Kidney epithelial cell (primary cell): ENCODE measurements around the gene YBX2. TPM values are rescaled to one million over a fixed set of nuclear protein-coding genes. Genes with fewer than 3 reads are reported as not detected.

Experiments used
- DNase-seq: peaks from one replicate; pipeline ENCODE4 v3.0.0-alpha.2; 2010; ENCODE audit warnings: low read depth
- H3K27me3 ChIP-seq: 2 replicates; pipeline ENCODE4 v1.6.0; 2011; ENCODE audit warnings: low read length; ENCODE audit not compliant: control insufficient read depth, insufficient read depth
- H3K36me3 ChIP-seq: 2 replicates; pipeline ENCODE4 v1.5.1; 2011; ENCODE audit warnings: low read length; ENCODE audit not compliant: control insufficient read depth, insufficient read depth
- H3K4me3 ChIP-seq: 2 replicates; pipeline ENCODE4 v1.5.1; 2011; ENCODE audit warnings: low read depth, mild to moderate bottlenecking, control low read depth, low read length
- CTCF ChIP-seq: IDR thresholded peaks from 2 replicates; pipeline ENCODE4 v1.5.1; 2011; ENCODE audit warnings: mild to moderate bottlenecking, moderate library complexity, low read length, control low read depth, inconsistent platforms; ENCODE audit not compliant: insufficient read depth, poor library complexity, severe bottlenecking
- total RNA-seq: library from RNA; depleted of rRNA; stranded (reverse); fragments of >200 nt; gene quantifications from 2 replicates; pipeline ENCODE4 v1.2.3, GENCODE V29; 2015

YBX2 gene
- total RNA-seq, 1 donor from 2014 or later: 0.08 TPM

- TF ChIP-seq CTCF: no peak
- peaks cover 11% of the 10 kb centered on the region for H3K27me3 ChIP-seq
- H3K36me3 ChIP-seq: no peaks in the 10 kb centered on the region
- no peak for DNase-seq
- no peak overlapping the region for H3K4me3 ChIP-seq
Observed at GRCh38 chr17:7263801-7264078, 30.7 kb downstream of the YBX2 start.

- no peak for DNase-seq
- Histone ChIP-seq H3K36me3 (no peaks in the 10 kb centered on the region), H3K27me3 (peaks cover 11% of the 10 kb centered on the region), H3K4me3 (peak overlapping the region; percentile 46)
- no peak for TF ChIP-seq CTCF
Observed at GRCh38 chr17:7262935-7263800, 31.3 kb downstream of the YBX2 start.

DNA sequence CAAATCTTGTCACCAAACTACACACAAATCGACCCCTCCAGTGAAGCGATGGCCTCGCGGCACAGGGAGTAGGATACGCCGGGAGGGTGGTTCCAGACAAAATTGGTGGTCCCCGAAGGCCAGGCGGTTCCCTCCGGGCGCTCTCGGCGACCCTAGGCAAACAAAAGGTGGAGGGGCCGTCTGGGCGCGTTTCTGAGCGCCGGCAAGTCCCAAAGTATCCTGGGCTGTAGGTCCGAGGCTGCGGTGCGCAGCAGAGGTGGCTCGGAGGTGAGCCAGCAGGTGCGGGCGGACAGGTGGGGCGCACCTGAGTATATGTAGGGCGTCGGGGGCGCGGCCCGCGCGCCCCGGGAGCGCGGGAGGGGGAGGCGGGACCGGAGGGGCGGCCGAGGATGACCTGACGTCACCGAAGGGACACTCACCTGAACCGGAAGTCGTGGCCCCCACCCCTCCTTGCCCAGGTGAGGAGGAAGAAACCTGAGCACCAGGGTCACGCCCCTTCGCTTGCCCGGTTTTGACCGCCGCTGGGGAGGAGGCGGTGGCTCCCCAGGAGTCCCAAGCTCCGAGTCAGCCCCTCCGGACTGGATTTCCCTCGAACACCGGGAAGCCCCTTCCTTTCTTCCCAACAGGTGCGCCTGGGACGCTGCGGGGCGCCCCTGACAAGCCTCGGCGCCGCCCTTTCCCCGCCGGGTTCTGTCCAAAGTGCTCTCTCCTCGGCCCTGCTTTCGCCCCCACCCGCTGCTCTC, 32.1 kb downstream of the YBX2 start, which contains the start of gene CLDN7:
Gene CLDN7 (minus strand): TSS at position 287 of the 743 bp plus-strand sequence. CDS start 435 bp downstream, outside the sequence.
- H3K36me3 ChIP-seq: no peaks in the 10 kb centered on the region
- H3K27me3 ChIP-seq: peaks cover 11% of the 10 kb centered on the region
- TF ChIP-seq CTCF: no peak
- no peak for DNase-seq
- H3K4me3 ChIP-seq: peak within 1 kb of the TSS; percentile 46

DNA sequence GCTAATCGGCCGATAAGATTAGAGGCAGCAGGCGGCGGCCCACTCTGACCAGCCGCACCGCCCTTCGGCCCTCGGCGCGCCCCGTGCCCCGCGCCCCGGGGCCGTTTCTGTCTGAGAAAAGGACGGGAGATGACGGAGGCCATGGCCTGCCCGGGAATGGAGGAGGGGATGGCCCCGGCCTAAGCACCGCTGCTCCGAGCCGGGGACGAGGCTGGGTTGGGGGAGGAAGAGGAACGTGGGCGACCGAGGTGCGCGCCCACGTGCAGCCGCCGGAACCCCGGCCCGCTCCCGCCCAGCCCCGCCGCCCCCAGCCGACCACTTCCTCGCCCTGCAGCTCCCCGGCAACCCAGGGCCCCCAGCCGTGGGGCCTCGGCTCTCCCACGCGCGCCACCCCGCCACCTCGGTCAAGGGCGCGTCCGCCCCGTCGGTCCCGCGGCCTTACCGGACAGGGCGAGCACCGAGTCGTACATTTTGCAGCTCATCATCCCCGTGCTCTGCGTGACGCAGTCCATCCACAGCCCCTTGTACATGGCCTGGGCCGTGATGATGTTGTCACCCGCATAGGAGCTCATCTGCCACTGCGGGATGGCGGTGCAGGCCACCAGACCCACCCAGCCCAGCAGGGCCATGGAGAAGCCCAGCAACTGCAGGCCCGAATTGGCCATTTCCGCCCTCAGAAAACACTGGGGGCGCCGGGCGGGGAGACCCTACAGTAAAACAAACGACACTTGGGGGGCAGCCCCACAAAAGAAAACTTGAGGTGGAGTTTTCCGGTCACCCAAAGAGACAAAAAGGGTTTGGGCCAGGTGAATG, 32.9 kb downstream of the YBX2 start:
- peaks cover 11% of the 10 kb centered on the region for H3K27me3 ChIP-seq
- TF ChIP-seq CTCF: no peak
- peak overlapping the region; percentile 46 for H3K4me3 ChIP-seq
- H3K36me3 ChIP-seq: no peaks in the 10 kb centered on the region
- no peak for DNase-seq

DNA sequence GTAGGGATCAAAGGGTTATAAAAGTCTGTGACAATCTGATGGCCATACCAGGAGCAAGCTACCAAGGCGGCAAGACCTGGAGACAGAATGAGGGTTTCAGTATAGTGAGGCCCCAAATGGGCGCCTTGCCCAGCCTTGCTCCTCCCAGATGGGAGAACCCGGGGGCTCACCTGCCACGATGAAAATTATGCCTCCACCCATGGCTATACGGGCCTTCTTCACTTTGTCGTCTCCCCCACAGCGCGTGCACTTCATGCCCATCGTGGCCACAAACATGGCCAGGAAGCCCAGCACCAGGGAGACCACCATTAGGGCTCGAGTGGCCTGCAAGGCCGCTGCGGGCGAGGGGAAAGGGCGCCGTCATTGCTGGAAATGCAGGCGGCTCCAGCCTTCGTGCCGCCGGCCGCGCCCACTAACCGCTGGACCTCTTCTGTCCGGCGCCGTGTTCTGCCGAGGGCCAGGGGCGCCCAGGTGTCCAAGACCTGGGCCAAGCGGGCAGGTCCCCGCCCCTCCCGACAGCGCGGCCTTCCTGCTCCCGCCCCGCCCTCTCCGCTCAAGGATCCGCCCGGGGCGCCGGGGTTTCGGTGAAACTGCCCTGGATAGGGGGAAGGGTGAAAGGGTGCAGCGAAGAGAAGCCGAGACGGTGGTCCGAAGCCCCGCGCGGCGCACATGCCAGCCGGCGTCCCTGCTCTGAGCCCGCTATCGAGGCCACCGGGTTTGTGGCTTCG, 33.6 kb downstream of the YBX2 start:
- TF ChIP-seq CTCF: no peak
- Histone ChIP-seq H3K36me3 (no peaks in the 10 kb centered on the region), H3K27me3 (peaks cover 11% of the 10 kb centered on the region), H3K4me3 (peak overlapping the region; percentile 46)
- DNase-seq: no peak
